Measurements from ENCODE around the gene BABAM1.
"Not testable (repeated sequence)": the region's sequence is repeated elsewhere in the genome, so short reads cannot be mapped to it uniquely, and the experiment has no call there.

Gene BABAM1

DNA sequence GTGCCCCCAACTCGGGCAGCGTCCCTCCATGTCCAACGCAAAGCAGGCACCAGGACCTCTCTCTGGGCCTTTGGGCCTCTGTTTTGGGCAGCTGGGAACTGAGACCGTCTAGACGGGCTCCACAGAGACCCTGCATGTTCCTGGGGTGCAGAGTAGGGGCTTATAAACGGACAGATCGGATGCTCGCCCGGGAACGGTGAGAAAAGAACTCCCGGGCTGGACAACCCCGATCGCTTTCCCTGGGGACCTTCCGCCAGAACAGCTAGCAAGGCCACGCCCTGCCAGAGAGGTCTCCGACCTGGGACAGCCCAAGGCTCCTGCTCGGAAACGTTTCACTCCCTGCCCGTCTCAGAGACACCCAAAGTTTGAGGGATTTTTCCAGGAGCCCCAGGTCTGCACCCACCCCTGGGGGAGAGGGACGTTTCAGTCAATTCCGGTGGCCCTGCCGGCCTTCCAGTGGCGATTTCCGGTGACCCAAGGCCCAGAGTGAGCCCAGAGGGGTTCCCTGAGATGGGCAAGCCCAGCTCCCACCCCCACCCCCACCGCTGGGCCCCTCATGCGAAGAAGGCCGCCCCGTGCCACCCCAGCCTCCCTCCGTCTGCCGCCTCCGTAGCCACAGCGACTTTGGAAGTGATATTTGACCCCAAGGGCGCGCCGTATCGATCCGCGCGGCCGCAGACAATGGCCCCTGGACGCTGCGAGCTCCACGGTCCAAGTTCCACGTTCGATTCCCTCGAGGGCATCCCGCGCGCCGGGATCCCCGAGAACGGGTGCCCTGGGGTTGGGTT lies 23.2 kb upstream of the BABAM1 start:
- no peak for DNase-seq

DNA sequence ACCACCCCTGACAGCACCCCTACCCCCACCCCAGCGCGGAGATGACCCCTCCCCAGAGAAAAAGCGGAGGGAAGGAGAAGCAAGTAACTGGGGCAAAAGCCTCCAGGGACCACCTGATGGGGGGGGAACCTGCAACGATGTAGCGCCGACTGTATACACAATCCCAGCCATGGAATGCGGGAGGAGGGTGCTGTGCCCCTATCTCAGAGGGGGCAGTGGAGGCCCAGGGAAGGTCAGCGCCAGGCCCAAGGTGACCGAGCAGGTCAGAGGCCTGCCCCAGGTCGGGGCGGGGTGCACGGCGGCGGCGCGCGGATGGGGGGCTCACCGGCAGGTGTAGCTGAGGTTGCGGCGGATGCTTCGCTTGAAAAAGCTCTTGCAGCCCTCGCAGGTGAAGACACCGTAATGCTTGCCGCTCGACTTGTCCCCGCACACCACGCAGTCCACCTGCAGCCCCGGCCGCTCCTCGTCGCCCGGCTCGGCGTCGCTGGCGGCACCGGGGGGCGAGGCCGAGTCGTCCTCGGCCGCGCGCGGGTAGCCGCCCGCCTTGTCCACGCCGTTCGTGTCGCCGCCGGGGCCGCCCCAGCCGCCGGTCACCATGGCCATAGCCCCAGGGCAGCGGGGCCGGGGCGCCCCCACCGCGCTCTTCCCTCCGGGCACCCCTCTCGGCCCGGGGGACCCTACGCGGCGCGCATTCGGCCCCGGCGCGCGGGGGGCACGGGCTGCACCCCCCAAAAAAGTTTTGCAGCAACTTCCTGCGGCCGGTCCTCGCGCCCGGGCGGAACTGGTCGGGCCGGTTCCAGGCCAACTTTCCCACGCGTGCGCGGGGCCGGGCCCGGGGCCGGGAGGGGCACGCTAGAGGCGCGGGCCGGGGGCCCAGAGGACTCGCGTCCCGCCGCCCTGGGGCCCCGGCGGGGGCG lies 22.4 kb upstream of the BABAM1 start:
- peak; percentile 45 for DNase-seq

DNA sequence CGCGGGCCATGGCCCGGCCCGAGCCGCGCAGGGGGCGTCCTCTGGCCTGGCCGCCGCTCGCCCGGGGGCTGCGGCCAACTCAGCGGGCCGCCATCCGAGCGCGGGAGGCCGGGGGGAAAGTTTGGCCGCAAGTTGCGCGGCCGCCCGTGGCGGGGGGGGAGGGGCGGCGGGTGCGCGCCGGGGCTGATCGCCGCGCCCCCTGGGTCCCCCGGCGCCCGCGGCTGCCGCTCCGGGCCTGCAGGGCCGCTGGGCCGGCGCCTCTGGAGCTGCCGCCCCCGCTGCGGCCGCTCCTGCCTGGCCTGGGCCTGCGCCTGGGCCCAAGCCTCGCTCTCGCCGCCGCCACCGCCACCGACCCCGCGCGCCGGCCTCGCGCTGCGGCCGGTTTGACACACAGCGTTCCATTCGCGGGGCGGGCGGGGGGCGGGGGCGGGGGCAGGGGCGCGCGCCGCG lies 21.7 kb upstream of the BABAM1 start, which contains the start of gene NR2F6:
Gene NR2F6, minus strand, starts transcription at position 385 of the 450 bp plus-strand sequence. CDS start 699 bp downstream, outside the sequence.
- DNase-seq = no peak

DNA sequence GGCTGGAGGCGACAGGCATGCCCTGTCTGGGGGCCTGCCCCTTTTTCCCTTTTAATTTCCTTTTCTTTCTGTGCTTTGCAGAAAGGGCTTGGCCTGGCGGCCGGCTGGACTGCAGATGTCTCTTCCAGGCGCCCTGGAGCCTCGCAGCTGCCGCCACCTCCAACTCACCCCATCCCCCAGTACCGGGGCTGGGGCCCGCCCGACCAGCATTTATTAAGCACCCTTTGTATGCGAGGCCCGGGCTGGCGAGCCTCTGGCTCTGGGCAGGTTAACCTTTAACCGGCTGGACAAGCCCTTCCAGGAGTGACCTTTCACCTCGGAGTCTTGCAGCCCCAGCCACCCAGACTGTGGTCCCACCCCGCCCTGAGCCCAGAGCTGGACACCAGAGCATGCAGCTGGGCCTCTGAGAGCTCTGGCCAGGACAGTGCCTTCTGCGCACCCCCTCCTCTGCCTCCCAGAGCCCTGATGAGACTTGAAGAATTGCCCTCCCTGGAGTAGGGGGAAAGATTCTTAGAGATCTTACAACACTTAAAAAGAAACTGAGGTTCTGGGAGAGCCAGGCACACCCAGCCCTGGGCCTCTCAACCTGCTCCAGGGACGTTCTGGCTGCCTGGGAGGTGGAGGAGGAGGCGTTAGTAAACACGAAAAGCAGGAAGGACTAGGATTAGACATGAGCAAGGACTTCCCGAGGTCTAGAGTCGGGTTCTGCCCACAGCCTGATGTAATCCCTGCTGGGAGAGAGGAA lies 20.4 kb upstream of the BABAM1 start:
- DNase-seq = peak; percentile 73

DNA sequence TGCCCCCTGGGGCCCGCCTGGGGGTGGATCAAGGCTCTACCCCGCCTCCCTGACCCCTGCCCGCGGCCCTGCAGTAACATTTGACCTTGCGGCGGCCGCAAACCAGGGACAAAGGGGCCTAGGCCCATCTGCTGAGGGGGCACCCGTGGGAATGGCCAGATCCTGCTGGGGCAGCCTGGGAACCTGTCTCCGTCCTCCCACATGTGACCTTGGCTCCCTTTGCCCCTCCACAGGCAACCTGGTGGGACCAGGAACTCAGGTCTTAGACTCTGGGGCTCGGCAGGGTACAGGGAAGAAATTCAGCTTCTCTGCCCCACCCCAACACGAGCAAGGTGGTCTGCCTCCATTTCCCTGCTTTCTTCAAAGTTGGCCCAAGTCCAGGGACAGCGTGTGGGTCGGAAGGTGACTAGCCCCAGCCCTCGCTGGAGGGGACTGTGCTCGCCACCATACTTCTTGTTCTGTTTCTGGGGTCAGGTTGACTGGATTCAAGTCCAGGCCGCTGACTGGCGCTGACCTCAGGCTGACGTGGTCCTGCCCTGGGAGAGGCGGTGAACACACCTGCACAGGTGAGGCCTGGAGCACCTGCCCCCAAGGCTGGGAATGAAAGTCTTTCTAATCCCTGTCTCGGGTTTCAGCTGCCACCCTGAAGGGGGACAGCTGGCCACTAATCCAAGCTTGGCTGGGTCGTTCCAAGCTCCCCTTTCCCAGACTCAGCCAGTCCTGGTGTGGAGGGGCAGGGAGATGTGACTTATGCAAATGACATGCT lies 19.0 kb upstream of the BABAM1 start:
- DNase-seq = no peak

DNA sequence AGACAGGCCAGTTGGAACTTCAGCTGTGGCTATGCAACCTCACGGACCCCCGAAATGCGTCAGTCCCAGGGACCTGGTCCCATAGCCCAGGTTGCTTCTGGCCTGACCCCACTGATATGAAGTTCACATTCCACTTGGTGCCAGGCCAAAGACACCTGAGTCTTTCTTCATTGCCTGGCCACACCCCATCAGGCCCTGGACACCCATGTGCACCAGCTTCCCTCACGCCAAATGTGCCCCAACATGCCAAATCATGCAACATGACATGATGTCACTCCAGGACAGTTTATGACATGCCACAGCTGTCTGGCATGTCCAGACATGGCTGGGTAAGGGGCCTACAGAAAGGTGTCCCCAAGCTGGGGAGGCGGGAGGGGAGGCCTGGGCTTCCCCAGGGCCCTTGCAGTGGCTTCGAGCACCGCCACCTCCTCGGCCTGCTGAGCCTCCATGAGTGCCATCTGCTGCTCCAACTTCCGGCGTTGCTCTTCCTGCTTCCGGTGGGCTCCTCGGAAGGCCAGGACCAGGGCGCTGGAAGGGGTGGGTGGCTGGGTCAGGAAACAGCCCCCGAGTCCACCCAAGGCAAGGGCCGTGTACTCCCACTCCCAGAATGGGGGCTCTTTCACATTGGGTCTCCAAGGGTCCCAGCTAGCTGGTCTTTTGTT lies 17.2 kb upstream of the BABAM1 start:
- DNase-seq = no peak

DNA sequence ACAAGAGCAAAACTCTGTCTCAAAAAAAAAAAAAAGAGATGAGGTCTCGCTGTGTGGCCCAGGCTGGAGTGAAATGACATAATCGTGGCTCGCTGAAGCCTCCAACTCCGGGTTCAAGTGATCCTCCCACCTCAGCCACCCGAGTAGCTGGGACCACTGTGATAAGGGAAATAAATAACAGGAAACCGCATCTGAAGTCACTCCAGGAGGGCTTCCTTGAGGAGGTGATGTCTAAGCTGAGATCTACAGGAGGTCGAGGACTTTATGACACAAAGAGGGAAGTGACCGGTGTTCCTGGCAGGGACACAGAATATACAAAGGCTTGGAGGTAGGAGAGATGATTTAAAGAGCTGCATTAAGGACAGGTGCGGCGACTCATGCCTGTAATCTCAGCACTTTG lies 12.6 kb upstream of the BABAM1 start:
- DNase-seq = no peak

DNA sequence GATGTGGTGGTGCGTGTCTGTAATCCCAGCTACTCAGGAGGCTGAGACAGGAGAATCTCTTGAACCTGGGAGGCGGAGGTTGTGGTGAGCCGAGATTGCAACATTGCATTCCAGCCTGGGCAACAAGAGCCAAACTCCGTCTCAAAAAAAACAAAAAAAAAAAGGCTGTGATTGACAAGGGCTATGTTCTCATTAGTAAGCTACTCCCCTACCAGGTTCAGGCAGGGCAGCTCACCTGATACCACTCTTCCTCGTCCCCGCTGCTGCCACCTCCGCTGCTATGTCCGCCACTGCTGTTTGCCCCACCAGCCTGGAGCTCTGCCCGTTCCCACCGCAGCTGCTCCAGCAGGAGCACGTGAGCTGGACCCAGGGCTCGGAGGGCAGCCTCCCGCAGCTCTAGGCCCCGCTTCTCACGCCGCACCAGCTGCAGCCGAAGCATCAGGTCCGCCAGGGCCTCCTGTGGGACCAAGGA lies 12.1 kb upstream of the BABAM1 start:
- DNase-seq = peak; percentile 29

DNA sequence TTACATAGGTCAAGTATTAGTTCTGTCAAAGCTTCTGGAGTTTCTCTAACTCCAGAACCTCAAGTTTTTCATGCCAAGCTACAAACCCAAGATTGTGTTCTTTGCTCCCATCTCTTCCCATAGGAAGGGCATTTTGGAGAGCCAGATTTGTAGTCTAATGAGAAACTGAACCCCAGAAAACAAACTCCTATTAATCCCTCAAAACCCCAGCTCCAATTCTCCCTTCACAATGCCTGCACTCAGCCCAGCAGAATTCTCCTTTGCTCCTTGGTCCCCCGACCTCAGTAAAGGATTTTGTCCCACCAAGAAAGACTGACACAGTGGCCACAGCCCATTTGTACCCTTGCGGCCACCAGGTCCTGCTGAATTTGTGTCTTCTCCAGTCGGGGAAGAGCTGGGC lies 11.1 kb upstream of the BABAM1 start:
- no peak for DNase-seq

DNA sequence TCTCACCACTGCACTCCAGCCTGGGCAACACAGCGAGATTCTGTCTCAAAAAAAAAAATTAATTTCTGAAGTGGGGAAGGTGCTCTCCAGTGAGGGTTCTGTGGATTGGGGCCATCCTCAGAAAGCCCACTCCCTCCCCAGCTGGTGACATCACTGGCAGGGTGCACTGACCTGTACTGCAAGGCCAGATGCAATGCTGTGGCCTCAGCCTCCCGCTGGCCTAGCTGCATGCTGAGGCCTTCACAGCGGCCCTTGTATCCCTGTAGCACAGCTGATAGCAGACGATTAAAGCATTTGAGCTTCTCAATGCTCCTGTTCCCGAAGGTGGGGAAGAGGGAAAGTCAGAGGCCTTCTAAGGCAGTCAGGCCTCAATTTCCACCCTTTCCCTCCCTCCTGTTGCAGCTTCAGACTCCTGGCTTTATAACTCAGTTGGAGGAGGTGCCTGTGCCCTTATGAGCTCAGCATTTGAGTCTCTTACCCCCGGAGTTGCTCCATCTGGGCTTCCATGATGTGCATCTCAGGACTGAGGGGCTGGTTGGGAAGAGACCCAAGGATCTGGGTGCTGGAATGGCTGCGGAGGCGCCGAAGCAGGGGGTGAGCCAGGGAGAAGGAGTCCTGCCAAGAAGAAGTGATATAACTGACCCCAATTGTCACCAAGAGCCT lies 8.0 kb upstream of the BABAM1 start:
- DNase-seq = peak; percentile 26

DNA sequence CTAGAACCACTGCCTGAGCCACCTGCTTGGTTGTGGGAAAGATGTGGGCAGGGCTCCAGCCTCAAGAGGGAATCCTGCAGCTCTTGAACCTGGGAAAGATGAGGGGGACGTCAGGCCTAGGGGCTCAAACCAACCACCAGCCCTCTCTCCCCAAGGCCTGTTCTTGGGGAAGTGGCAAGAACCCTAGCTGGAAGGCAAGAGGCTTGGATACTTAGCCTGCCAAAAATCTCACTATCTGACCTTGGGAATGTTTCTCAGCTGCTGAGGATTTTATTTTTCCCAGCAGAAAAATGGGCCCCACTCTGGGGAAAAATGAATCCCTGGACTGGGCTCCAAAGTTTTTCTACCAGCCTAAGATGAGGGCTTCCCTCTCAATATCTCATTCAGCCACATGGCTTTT lies 7.3 kb upstream of the BABAM1 start:
- DNase-seq = no peak

DNA sequence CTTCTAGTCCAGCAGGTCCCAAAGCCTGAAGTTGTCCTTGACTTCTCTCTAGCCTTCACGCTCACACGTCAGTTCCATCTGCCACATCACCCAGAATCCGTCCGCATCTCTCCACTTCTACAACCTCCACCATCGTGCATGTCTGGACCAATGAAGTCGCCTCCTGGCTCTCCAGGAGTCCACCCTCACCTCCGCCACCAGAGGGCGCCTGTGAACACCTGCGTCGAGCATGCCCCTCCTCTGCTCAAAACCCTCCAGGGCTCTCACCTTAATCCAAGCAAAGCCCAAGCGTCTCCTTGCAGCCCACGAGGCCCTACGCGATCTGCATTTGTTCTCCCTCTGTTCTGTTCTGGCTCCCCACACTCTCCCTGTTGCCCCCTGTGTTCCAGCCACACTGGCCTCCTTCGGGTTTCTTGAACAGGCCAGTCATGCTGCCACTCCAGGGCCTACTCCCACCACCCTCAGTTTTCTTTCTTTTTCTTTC lies 6.4 kb upstream of the BABAM1 start:
- peak; percentile 93 for DNase-seq

DNA sequence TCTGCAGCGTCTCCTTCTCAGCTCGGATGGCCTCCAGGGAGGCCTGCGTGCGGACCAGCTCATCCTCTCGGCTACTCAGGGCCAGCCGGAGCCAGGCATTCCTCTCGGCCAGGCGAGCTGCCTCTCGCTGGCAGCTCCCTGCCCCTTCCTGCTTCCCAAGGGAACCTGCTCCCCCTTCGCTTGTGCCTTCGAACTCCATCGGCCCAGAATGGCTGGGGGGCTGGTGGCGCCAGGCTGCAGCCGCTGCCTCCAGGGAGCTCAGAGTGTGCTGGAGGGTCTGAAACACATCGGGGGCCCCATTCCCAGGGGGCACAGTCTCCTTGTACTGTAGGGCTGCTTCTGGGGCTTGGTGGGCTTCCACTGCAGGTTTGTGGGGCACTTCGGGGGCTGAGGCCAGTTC lies 4.7 kb upstream of the BABAM1 start:
- no peak for DNase-seq

DNA sequence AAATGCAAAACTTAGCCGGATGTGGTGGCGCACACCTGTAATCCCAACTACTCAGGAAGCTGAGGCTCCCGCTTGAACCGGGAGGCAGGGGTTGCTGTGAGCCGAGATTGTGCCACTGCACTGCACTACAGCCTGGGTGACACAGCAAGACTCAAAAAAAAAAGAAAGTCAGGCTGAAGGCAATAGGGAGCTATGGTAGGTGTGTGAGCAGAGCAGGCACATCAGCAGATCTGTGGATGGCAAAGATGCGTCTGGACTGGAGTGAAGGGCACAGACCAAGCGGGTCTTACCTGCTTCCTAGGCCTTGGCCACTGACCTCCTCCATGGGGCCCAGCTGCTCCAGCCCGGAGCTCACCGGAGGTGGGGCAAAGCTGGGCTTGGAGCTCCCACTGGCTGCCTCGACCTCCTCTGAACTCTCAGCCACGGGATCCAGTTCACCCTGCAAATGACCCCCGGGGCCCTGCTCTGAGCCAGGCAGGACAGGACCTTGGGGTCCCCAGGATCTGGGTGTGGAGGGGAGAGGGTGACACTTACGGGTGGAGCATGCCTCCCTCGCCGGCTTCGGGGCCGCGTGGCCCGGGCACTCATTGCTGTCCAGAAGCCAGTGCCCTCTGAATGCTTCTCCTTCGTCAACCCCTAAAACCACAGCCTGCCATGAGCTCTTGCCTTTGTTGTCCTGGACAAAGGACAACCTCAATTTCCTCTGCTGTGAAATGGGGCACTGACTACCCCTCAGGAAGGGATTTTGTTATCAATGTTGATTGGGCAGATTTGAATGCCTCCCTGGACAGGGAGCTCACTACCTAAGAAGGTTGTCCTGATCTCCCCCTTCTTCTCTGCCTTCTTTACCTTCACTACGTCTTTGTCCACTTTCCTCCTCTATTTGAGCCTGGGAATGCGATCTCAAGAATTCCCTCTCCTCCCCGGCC lies 3.3 kb upstream of the BABAM1 start:
- DNase-seq = no peak

DNA sequence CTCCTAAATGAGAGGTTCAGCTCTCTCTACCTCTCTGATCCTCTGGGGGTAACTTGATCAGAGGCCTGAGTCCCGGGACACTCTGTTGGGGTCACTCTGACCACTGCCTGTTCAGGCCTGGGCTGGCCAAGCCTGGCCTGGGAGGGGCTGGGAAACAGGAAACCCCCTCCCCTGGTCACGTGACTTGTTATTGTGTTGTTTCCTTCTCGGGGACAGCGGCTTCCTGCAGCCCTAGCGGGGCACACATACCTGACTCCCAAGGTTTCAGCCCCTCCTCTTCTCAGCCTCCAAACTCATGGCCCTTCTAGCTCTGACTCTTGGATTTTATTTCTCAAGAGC lies 2.6 kb upstream of the BABAM1 start, which contains the start of gene USHBP1:
Gene USHBP1, minus strand, starts transcription at position 105 of the 339 bp plus-strand sequence. CDS start 446 bp downstream, outside the sequence.
- DNase-seq = no peak

DNA sequence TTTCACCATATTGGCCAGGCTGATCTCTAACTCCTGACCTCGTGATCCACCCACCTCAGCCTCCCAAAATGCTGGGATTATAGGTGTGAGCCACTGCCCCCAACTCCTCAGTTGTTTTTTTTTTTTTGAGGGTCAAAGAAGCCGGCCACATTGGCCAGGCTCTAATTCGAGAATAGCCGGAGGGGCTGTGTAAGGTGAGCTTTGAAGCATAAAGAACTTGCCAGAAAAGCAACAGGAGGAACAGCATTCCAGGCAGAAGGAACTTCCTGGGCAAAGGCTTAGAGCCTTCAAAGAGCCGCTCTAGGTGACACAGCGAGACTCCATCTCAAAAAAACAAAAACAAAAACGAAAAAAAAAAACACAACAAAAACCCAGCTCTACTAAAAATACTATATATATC lies 1.2 kb upstream of the BABAM1 start:
- no peak for DNase-seq

DNA sequence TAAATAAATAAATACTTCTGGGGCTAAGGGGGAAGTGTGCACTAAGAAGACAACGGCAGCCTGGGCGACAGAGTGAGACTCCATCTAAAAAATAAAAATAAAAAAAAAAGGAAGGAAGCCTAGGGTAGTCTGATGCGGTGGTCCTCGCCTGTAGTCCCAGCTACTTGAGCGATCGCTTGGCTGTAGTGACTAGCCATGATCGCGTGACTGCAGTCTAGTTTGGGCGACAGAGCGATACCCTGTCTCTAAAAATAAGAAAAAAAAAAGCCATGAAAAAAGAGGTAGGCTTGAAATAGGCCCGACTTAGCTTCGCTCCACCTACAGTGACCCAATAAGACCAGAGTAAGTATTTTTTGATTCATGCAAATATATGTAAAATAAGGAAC lies 661 bp upstream of the BABAM1 start:
- no peak for DNase-seq

DNA sequence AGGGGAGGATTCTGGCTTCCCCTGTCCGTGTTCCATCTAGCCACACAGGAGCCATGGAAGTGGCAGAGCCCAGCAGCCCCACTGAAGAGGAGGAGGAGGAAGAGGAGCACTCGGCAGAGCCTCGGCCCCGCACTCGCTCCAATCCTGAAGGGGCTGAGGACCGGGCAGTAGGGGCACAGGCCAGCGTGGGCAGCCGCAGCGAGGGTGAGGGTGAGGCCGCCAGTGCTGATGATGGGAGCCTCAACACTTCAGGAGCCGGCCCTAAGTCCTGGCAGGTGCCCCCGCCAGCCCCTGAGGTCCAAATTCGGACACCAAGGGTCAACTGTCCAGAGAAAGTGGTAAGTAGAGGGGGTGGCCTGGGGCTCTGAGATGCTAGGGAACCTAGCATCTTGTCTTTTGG lies 1.5 kb downstream of the BABAM1 start:
- no peak for DNase-seq

DNA sequence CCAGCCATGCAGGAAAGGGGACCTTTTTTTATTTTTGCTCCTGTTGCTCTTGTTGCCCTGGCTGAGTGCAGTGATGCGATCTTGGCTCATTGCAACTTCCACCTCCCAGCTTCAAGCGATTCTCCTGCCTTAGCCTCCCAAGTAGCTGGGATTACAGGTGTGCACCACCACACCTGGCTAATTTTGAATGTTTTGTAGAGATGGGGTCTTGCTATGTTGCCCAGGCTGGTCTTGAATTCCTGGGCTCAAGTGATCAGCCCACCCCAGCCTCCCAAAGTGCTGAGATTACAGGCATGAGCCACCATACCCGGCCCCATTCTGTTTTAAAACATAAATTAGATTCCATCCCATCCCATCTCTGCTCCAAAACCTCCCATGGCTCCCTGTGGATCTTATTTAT lies 7.6 kb downstream of the BABAM1 start:
- not testable (repeated sequence) for DNase-seq

Data from RPMI8226 (cell line).